Esophagus squamous epithelium (tissue), 5 donors: ENCODE data around the gene FOXO3. TPM values are rescaled to one million over a fixed set of nuclear protein-coding genes. Genes with fewer than 3 reads are reported as not detected.

Experiments used
- DNase-seq: peaks from one replicate; lab custom pipeline; 2025; lab: John Stamatoyannopoulos, UW
- H3K27ac ChIP-seq, 4 donors: fragments of 200-600 bp; sonication (generic); one replicate each; pipeline ENCODE4 v1.5.1; 2016 to 2019; ENCODE audit warnings: mild to moderate bottlenecking in 1 of 4
- H3K27me3 ChIP-seq, 4 donors: fragments of 200-600 bp; sonication (generic); 1 replicate in 3 of 4; 2 replicates in 1 of 4; pipeline versions ENCODE4 v1.5.1 to v1.6.0; 2017 to 2021; ENCODE audit warnings: antibody characterized with exemption in 1 of 4
- H3K36me3 ChIP-seq, 3 donors: fragments of 200-600 bp; sonication (generic); one replicate each; pipeline ENCODE4 v1.5.1; 2016 to 2019
- H3K4me1 ChIP-seq, 3 donors: fragments of 200-600 bp; sonication (generic); one replicate each; pipeline ENCODE4 v1.5.1; 2017 to 2019
- H3K4me3 ChIP-seq, 4 donors: fragments of 200-600 bp; sonication (generic); 1 replicate in 3 of 4; 2 replicates in 1 of 4; pipeline ENCODE4 v1.5.1; 2016 to 2019; ENCODE audit warnings: mild to moderate bottlenecking in 2 of 4, moderate library complexity in 1 of 4
- H3K9me3 ChIP-seq, 3 donors: fragments of 200-600 bp; sonication (generic); one replicate each; pipeline ENCODE4 v1.5.1; 2016 to 2019
- CTCF ChIP-seq, 6 experiments: fragments of 450-650 bp in 4 of 6; fragments of 200-600 bp in 2 of 6; sonication (generic) in 2 of 6; IDR thresholded peaks; one replicate each; pipeline ENCODE4 v1.5.1; 2016 to 2019; ENCODE audit warnings: antibody characterized with exemption in 6 of 6, mild to moderate bottlenecking in 4 of 6, moderate library complexity in 4 of 6
- POLR2A ChIP-seq, 4 donors: fragments of 450-650 bp; IDR thresholded peaks; one replicate each; pipeline ENCODE4 v1.6.1; 2017; ENCODE audit warnings: antibody characterized with exemption in 4 of 4, mild to moderate bottlenecking in 4 of 4, moderate library complexity in 3 of 4
- WGBS, 2 donors: methylation state at CpG; one replicate each; pipeline ENCODE4 v1.1.5; 2018; 5-methylcytosine and 5-hydroxymethylcytosine counted together
- intact Hi-C: fragments of 100-400 bp; cut with DNase I; formaldehyde crosslinking; loops from one replicate; pipeline ENCODE4 v1.15.0; 2022
- total RNA-seq, 4 donors: library from RNA; depleted of rRNA; stranded (reverse); fragments of >200 nt; gene quantifications; one replicate each; pipeline ENCODE4 v1.1.0, GENCODE V29; 2016
- donor health status: DM: yes; HTN: yes; CAD: no.

The FOXO3 gene
- total RNA-seq, 4 donors from 2014 or later = 30.3 to 80.7 (median 34.3) TPM

GRCh38 chr6:108652375-108652774, 91.7 kb downstream of the FOXO3 start:
- Histone ChIP-seq H3K9me3 (no peaks in the 10 kb centered on the region), H3K27ac (peak overlapping the region; percentile 40 to 89 (median 77)), H3K27me3 (no peaks in the 10 kb centered on the region), H3K36me3 (peaks cover 0 to 13% (median 0%) of the 10 kb centered on the region in 3 donors), H3K4me3 (no peak overlapping the region), H3K4me1 (peaks cover 31 to 84% (median 64%) of the 10 kb centered on the region in 3 donors)
- TF ChIP-seq CTCF (IDR thresholded peaks at IDR 0.05) (no peak), POLR2A (IDR thresholded peaks at IDR 0.05) (no peak)
- no peak for DNase-seq
- intact Hi-C loops = loop anchor here (10.0 kb wide), 1 partner anchor 88 kb away; the partner anchor contains the start of gene FOXO3

- H3K36me3 ChIP-seq = no peaks in the 10 kb centered on the region
- intact Hi-C loops = loop anchor here (10.0 kb wide), 1 partner anchor 89 kb away; the partner anchor contains the start of gene FOXO3
- DNase-seq = no peak
- H3K27me3 ChIP-seq = no peaks in the 10 kb centered on the region
- H3K9me3 ChIP-seq = no peaks in the 10 kb centered on the region
- TF ChIP-seq POLR2A (IDR thresholded peaks at IDR 0.05) (no peak), CTCF (IDR thresholded peaks at IDR 0.05) (no peak)
- H3K4me1 ChIP-seq = peaks cover 31 to 97% (median 73%) of the 10 kb centered on the region in 3 donors
- 18 to 41% methylated on average over 3 of the region's 3 CpGs for WGBS, 2 donors
- peak overlapping the region; percentile 40 to 89 (median 77) for H3K27ac ChIP-seq
- H3K4me3 ChIP-seq = no peak overlapping the region
Observed at GRCh38 chr6:108653949-108654348, 93.2 kb downstream of the FOXO3 start.

GRCh38 chr6:108654465-108655106, 93.9 kb downstream of the FOXO3 start:
- H3K27me3 ChIP-seq = no peaks in the 10 kb centered on the region
- 45 to 60% methylated on average over 5 of the region's 5 CpGs for WGBS, 2 donors
- H3K36me3 ChIP-seq = no peaks in the 10 kb centered on the region
- no peak for TF ChIP-seq CTCF (IDR thresholded peaks at IDR 0.05)
- TF ChIP-seq POLR2A (IDR thresholded peaks at IDR 0.05) = no peak
- H3K4me1 ChIP-seq = peaks cover 31 to 99% (median 73%) of the 10 kb centered on the region in 3 donors
- intact Hi-C loops = loop anchor here (10.0 kb wide), 1 partner anchor 90 kb away; the partner anchor contains the start of gene FOXO3
- H3K9me3 ChIP-seq = no peaks in the 10 kb centered on the region
- H3K27ac ChIP-seq = peak overlapping the region; percentile 15 to 89 (median 77)
- H3K4me3 ChIP-seq = peak overlapping the region in 1 of 4 donors; percentile 14
- no peak for DNase-seq

GRCh38 chr6:108655806-108656651, 95.3 kb downstream of the FOXO3 start:
- Histone ChIP-seq H3K4me1 (peaks cover 34 to 99% (median 68%) of the 10 kb centered on the region in 3 donors), H3K27ac (peak overlapping the region; percentile 15 to 89 (median 77)), H3K27me3 (no peaks in the 10 kb centered on the region), H3K36me3 (no peaks in the 10 kb centered on the region), H3K9me3 (no peaks in the 10 kb centered on the region), H3K4me3 (peak overlapping the region in 3 of 4 donors; percentile 7 to 47 (median 35))
- 63 to 74% methylated on average over 12 of the region's 12 CpGs for WGBS, 2 donors
- no peak for DNase-seq
- intact Hi-C loops = loop anchor here (10.0 kb wide), 1 partner anchor 91 kb away; the partner anchor contains the start of gene FOXO3
- TF ChIP-seq CTCF (IDR thresholded peaks at IDR 0.05) (no peak), POLR2A (IDR thresholded peaks at IDR 0.05) (no peak)
